PC-3 (cell line): ENCODE data around the gene AKAP8L.

ENCODE experiments used
- EZH2 ChIP-seq: fragments of 300-600 bp; sonication (generic); IDR thresholded peaks from one replicate; pipeline ENCODE4 v1.6.1; 2017; ENCODE audit warnings: antibody characterized with exemption, mild to moderate bottlenecking, low read length; ENCODE audit not compliant: unreplicated experiment
- EZH2phosphoT487 ChIP-seq: fragments of 300-600 bp; sonication (generic); IDR thresholded peaks from 2 replicates; pipeline ENCODE4 v1.6.1; 2018; ENCODE audit warnings: mild to moderate bottlenecking, antibody characterized with exemption, low read length, borderline replicate concordance
- TF ChIP-seq, protein P1 (sequence below): fragments of 300-600 bp; sonication (generic); conservative IDR thresholded peaks from 2 replicates; pipeline ENCODE4 v1.5.1; 2017; ENCODE audit warnings: antibody characterized with exemption, low read depth, mild to moderate bottlenecking, low read length

DNA sequence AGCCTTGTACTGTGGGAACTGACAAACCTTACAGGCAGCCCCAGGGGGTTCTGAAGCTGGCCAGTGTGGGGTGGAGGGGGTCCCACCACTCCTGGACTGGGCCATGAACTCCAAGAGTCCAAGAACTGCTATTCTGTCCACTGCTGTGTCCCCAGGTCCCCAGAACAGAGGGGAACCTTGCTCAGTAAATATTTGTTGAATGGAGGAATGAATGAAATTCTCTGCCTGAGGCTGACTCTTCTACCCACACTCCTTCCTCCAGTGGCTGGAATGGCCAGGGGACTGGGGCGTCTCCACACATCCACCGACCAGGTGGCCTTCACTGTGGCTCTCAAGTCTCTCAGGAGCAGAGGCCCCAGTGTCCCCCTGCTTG, 19.3 kb upstream of the AKAP8L start:
- TF ChIP-seq EZH2 (no peak), EZH2phosphoT487 (no peak)
- TF ChIP-seq, protein P1, sequence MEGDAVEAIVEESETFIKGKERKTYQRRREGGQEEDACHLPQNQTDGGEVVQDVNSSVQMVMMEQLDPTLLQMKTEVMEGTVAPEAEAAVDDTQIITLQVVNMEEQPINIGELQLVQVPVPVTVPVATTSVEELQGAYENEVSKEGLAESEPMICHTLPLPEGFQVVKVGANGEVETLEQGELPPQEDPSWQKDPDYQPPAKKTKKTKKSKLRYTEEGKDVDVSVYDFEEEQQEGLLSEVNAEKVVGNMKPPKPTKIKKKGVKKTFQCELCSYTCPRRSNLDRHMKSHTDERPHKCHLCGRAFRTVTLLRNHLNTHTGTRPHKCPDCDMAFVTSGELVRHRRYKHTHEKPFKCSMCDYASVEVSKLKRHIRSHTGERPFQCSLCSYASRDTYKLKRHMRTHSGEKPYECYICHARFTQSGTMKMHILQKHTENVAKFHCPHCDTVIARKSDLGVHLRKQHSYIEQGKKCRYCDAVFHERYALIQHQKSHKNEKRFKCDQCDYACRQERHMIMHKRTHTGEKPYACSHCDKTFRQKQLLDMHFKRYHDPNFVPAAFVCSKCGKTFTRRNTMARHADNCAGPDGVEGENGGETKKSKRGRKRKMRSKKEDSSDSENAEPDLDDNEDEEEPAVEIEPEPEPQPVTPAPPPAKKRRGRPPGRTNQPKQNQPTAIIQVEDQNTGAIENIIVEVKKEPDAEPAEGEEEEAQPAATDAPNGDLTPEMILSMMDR: no peak
